GM10847 (cell line): Measurements from ENCODE around the gene SLC2A2.

Source experiments
- POLR2A ChIP-seq: IDR thresholded peaks from 2 replicates; pipeline ENCODE4 v1.6.1; 2011; ENCODE audit not compliant: insufficient read length; ENCODE audit errors: extremely low read depth

The SLC2A2 gene

GRCh38 chr3:171026597-171027293, at the start of gene SLC2A2:
Gene SLC2A2, minus strand, starts transcription at chr3:171026720. Its CDS starts 50 bp downstream, at chr3:171026670.
- no peak for TF ChIP-seq POLR2A

- TF ChIP-seq POLR2A, result no peak
Measured at GRCh38 chr3:171072432-171072831, 45.9 kb upstream of the SLC2A2 start.

- TF ChIP-seq POLR2A, result no peak
Measured at GRCh38 chr3:171068658-171069057, 42.1 kb upstream of the SLC2A2 start.

- no peak for TF ChIP-seq POLR2A
Measured at GRCh38 chr3:171066206-171066605, 39.7 kb upstream of the SLC2A2 start.

GRCh38 chr3:171065732-171066131, 39.2 kb upstream of the SLC2A2 start:
- no peak for TF ChIP-seq POLR2A

- no peak for TF ChIP-seq POLR2A
Measured at GRCh38 chr3:171064461-171064860, 37.9 kb upstream of the SLC2A2 start.

GRCh38 chr3:171061749-171062148, 35.2 kb upstream of the SLC2A2 start:
- no peak for TF ChIP-seq POLR2A

GRCh38 chr3:171059978-171060377, 33.5 kb upstream of the SLC2A2 start:
- no peak for TF ChIP-seq POLR2A

- no peak for TF ChIP-seq POLR2A
Measured at GRCh38 chr3:171058873-171059603, 32.5 kb upstream of the SLC2A2 start.

GRCh38 chr3:171058058-171058457, 31.5 kb upstream of the SLC2A2 start:
- no peak for TF ChIP-seq POLR2A

- no peak for TF ChIP-seq POLR2A
Measured at GRCh38 chr3:171057072-171057471, 30.6 kb upstream of the SLC2A2 start.

- TF ChIP-seq POLR2A, result no peak
Measured at GRCh38 chr3:171056528-171056927, 30.0 kb upstream of the SLC2A2 start.

GRCh38 chr3:171055336-171056178, 29.0 kb upstream of the SLC2A2 start:
- no peak for TF ChIP-seq POLR2A

GRCh38 chr3:171054921-171055320, 28.4 kb upstream of the SLC2A2 start:
- no peak for TF ChIP-seq POLR2A

GRCh38 chr3:171054231-171054630, 27.7 kb upstream of the SLC2A2 start:
- TF ChIP-seq POLR2A, result no peak
